Measurements from ENCODE around the gene OR10V1. TPM values are rescaled to one million over a fixed set of nuclear protein-coding genes. Genes with fewer than 3 reads are reported as not detected.

Gene OR10V1
- total and polyA plus RNA-seq, 2 donors (not counting 1 experiment from before 2014, with no cell fraction given): not detected

- Histone ChIP-seq H3K27me3 (ENCODE audit: control insufficient read depth, insufficient read depth, low read length) (no peaks in the 10 kb centered on the region), H2AFZ (ENCODE audit: low read length) (no peak overlapping the region), H3K4me2 (ENCODE audit: extremely low read depth, insufficient read depth, low read length) (peak overlapping the region; percentile 78), H4K20me1 (ENCODE audit: control insufficient read depth, extremely low read depth, insufficient read depth, low read length) (no peaks in the 10 kb centered on the region), H3K4me1 (ENCODE audit: control insufficient read depth, extremely low read depth, insufficient read depth, low read length) (no peaks in the 10 kb centered on the region), H3K9ac (ENCODE audit: insufficient read depth, low read length) (peak overlapping the region; percentile 84), H3K4me3 (replicated peaks in 1 of 4; ENCODE audit: control extremely low read depth in 1 of 4, insufficient read depth in 1 of 4, low read depth in 3 of 4, low read length in 4 of 4) (peak overlapping the region; percentile 22 to 84 (median 58)), H3K36me3 (ENCODE audit: control insufficient read depth, insufficient read depth, low read length) (peaks cover 5% of the 10 kb centered on the region), H3K27ac (ENCODE audit: insufficient read depth, low read length) (peak overlapping the region; percentile 90), H3K9me3 (ENCODE audit: control insufficient read depth, insufficient read depth, low read depth, low read length) (no peaks in the 10 kb centered on the region), H3K79me2 (ENCODE audit: control insufficient read depth, insufficient read depth, low read length) (peaks cover 33% of the 10 kb centered on the region)
- TF ChIP-seq EZH2 (IDR thresholded peaks at IDR 0.05; ENCODE audit: low read length, missing control alignments) (no peak), CTCF (conservative IDR thresholded peaks at IDR 0.05 in 1 of 2, IDR thresholded peaks at IDR 0.05 in 1 of 2; ENCODE audit: low read depth in 1 of 2, low read length in 2 of 2) (peak; percentile 6 to 21)
- peak; percentile 39 to 46 for DNase-seq (ENCODE audit: low read depth in 2 of 2)
Measured at GRCh38 chr11:59668188-59668949, 45.3 kb downstream of the OR10V1 start.

- no peaks in the 10 kb centered on the region for H3K27me3 ChIP-seq (ENCODE audit: control insufficient read depth, insufficient read depth, low read length)
- H3K4me1 ChIP-seq (ENCODE audit: control insufficient read depth, extremely low read depth, insufficient read depth, low read length): no peaks in the 10 kb centered on the region
- H3K36me3 ChIP-seq (ENCODE audit: control insufficient read depth, insufficient read depth, low read length): peaks cover 6% of the 10 kb centered on the region
- H3K4me3 ChIP-seq (replicated peaks in 1 of 4; ENCODE audit: control extremely low read depth in 1 of 4, insufficient read depth in 1 of 4, low read depth in 3 of 4, low read length in 4 of 4): peak overlapping the region; percentile 22 to 84 (median 58)
- H3K27ac ChIP-seq (ENCODE audit: insufficient read depth, low read length): peak overlapping the region; percentile 90
- TF ChIP-seq CTCF (conservative IDR thresholded peaks at IDR 0.05 in 1 of 2, IDR thresholded peaks at IDR 0.05 in 1 of 2; ENCODE audit: low read depth in 1 of 2, low read length in 2 of 2) (no peak), EZH2 (IDR thresholded peaks at IDR 0.05; ENCODE audit: low read length, missing control alignments) (no peak)
- no peak overlapping the region for H3K9ac ChIP-seq (ENCODE audit: insufficient read depth, low read length)
- no peak for DNase-seq (ENCODE audit: low read depth in 2 of 2)
- no peak overlapping the region for H2AFZ ChIP-seq (ENCODE audit: low read length)
- H3K9me3 ChIP-seq (ENCODE audit: control insufficient read depth, insufficient read depth, low read depth, low read length): no peaks in the 10 kb centered on the region
- peaks cover 36% of the 10 kb centered on the region for H3K79me2 ChIP-seq (ENCODE audit: control insufficient read depth, insufficient read depth, low read length)
- H4K20me1 ChIP-seq (ENCODE audit: control insufficient read depth, extremely low read depth, insufficient read depth, low read length): no peaks in the 10 kb centered on the region
- H3K4me2 ChIP-seq (ENCODE audit: extremely low read depth, insufficient read depth, low read length): peak overlapping the region; percentile 78
Measured at GRCh38 chr11:59667812-59668187, 45.8 kb downstream of the OR10V1 start.

- DNase-seq (ENCODE audit: low read depth in 2 of 2): peak in 1 of 2 donors; percentile 58
- H2AFZ ChIP-seq (ENCODE audit: low read length): no peak overlapping the region
- H3K36me3 ChIP-seq (ENCODE audit: control insufficient read depth, insufficient read depth, low read length): peaks cover 8% of the 10 kb centered on the region
Measured at GRCh38 chr11:59666969-59667368, 46.7 kb downstream of the OR10V1 start.

More at GRCh38 chr11:59666969-59667368, 46.7 kb downstream of the OR10V1 start:
- H3K9ac ChIP-seq (ENCODE audit: insufficient read depth, low read length): no peak overlapping the region
- H3K27ac ChIP-seq (ENCODE audit: insufficient read depth, low read length): peak overlapping the region; percentile 44
- H3K27me3 ChIP-seq (ENCODE audit: control insufficient read depth, insufficient read depth, low read length): no peaks in the 10 kb centered on the region
- H3K4me2 ChIP-seq (ENCODE audit: extremely low read depth, insufficient read depth, low read length): peak overlapping the region; percentile 78
- H3K79me2 ChIP-seq (ENCODE audit: control insufficient read depth, insufficient read depth, low read length): peaks cover 38% of the 10 kb centered on the region
- TF ChIP-seq EZH2 (IDR thresholded peaks at IDR 0.05; ENCODE audit: low read length, missing control alignments): no peak
- no peak for TF ChIP-seq CTCF (conservative IDR thresholded peaks at IDR 0.05 in 1 of 2, IDR thresholded peaks at IDR 0.05 in 1 of 2; ENCODE audit: low read depth in 1 of 2, low read length in 2 of 2)
- H3K9me3 ChIP-seq (ENCODE audit: control insufficient read depth, insufficient read depth, low read depth, low read length): no peaks in the 10 kb centered on the region
- no peaks in the 10 kb centered on the region for H4K20me1 ChIP-seq (ENCODE audit: control insufficient read depth, extremely low read depth, insufficient read depth, low read length)
- H3K4me1 ChIP-seq (ENCODE audit: control insufficient read depth, extremely low read depth, insufficient read depth, low read length): no peaks in the 10 kb centered on the region
- peak overlapping the region; percentile 22 to 84 (median 46) for H3K4me3 ChIP-seq (replicated peaks in 1 of 4; ENCODE audit: control extremely low read depth in 1 of 4, insufficient read depth in 1 of 4, low read depth in 3 of 4, low read length in 4 of 4)

Other genes starting within 250 kb of the OR10V1 start
- gene OR4D10, start 240.5 kb downstream of the OR10V1 start, total RNA-seq: not detected in 2 replicates
- gene OR4D10, start 240.5 kb downstream of the OR10V1 start, polyA plus RNA-seq: not detected in 2 replicates
- gene OR4D11, start 210.3 kb downstream of the OR10V1 start, total RNA-seq: not detected in 2 replicates
- gene OR4D11, start 210.3 kb downstream of the OR10V1 start, polyA plus RNA-seq: not detected in 2 replicates
- gene OR4D9, start 202.3 kb downstream of the OR10V1 start, total RNA-seq: not detected in 2 replicates
- gene OR4D9, start 202.3 kb downstream of the OR10V1 start, polyA plus RNA-seq: not detected in 2 replicates
- gene OSBP, start 98.1 kb downstream of the OR10V1 start, total RNA-seq: 29.5 and 44.1 TPM in 2 replicates
- gene OSBP, start 98.1 kb downstream of the OR10V1 start, polyA plus RNA-seq: 32.4 and 34.0 TPM in 2 replicates
- gene PATL1, start 44.8 kb downstream of the OR10V1 start, total RNA-seq: 8.2 and 11.6 TPM in 2 replicates
- gene PATL1, start 44.8 kb downstream of the OR10V1 start, polyA plus RNA-seq: 66.4 and 68.1 TPM in 2 replicates
- 19.0 and 23.9 TPM in 2 replicates for gene STX3, start 41.5 kb upstream of the OR10V1 start, total RNA-seq
- 21.9 and 22.0 TPM in 2 replicates for gene STX3, start 41.5 kb upstream of the OR10V1 start, polyA plus RNA-seq
- 39.3 and 43.1 TPM in 2 replicates for gene MRPL16, start 96.9 kb upstream of the OR10V1 start, total RNA-seq
- 64.9 and 70.9 TPM in 2 replicates for gene MRPL16, start 96.9 kb upstream of the OR10V1 start, polyA plus RNA-seq
- not detected in 2 replicates for gene CBLIF, start 131.7 kb upstream of the OR10V1 start, total RNA-seq
- not detected in 2 replicates for gene CBLIF, start 131.7 kb upstream of the OR10V1 start, polyA plus RNA-seq
- not detected in 2 replicates for gene TCN1, start 152.6 kb upstream of the OR10V1 start, total RNA-seq
- not detected in 2 replicates for gene TCN1, start 152.6 kb upstream of the OR10V1 start, polyA plus RNA-seq
- gene OOSP3, start 164.9 kb upstream of the OR10V1 start, total RNA-seq: not detected in 2 replicates
- not detected in 2 replicates for gene OOSP3, start 164.9 kb upstream of the OR10V1 start, polyA plus RNA-seq
- not detected in 2 replicates for gene OOSP1, start 224.6 kb upstream of the OR10V1 start, total RNA-seq
- not detected in 2 replicates for gene OOSP1, start 224.6 kb upstream of the OR10V1 start, polyA plus RNA-seq